ENCODE measurements around the gene MIOX. TPM values are rescaled to one million over a fixed set of nuclear protein-coding genes. Genes with fewer than 3 reads are reported as not detected.

The MIOX gene
- total RNA-seq, 4 donors from 2014 or later: not detected

GRCh38 chr22:50513175-50513574, 26.5 kb downstream of the MIOX start:
- DNase-seq: no peak
- Histone ChIP-seq H3K27ac (no peak overlapping the region), H3K4me1 (peaks cover 10% of the 10 kb centered on the region in 2 donors), H3K36me3 (peaks cover 0 to 18% of the 10 kb centered on the region in 2 donors), H3K27me3 (no peaks in the 10 kb centered on the region), H3K4me3 (no peak overlapping the region), H3K9me3 (no peaks in the 10 kb centered on the region)
- no peak for ATAC-seq
- TF ChIP-seq, protein P1, sequence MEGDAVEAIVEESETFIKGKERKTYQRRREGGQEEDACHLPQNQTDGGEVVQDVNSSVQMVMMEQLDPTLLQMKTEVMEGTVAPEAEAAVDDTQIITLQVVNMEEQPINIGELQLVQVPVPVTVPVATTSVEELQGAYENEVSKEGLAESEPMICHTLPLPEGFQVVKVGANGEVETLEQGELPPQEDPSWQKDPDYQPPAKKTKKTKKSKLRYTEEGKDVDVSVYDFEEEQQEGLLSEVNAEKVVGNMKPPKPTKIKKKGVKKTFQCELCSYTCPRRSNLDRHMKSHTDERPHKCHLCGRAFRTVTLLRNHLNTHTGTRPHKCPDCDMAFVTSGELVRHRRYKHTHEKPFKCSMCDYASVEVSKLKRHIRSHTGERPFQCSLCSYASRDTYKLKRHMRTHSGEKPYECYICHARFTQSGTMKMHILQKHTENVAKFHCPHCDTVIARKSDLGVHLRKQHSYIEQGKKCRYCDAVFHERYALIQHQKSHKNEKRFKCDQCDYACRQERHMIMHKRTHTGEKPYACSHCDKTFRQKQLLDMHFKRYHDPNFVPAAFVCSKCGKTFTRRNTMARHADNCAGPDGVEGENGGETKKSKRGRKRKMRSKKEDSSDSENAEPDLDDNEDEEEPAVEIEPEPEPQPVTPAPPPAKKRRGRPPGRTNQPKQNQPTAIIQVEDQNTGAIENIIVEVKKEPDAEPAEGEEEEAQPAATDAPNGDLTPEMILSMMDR (IDR thresholded peaks at IDR 0.05 in 4 of 5, conservative IDR thresholded peaks at IDR 0.05 in 1 of 5): no peak
- in situ Hi-C loops (cut with MboI; ENCODE audit: low sequenced_read_pairs in 4 of 4) (no loop called here), intact Hi-C loops (cut with DNase I; ENCODE audit: low total_unique reads) (no loop called here)

- DNase-seq (no peak), ATAC-seq (no peak)
- no peaks in the 10 kb centered on the region for H3K27me3 ChIP-seq
- intact Hi-C loops (cut with DNase I; ENCODE audit: low total_unique reads): no loop called here
- H3K27ac ChIP-seq: no peak overlapping the region
- H3K9me3 ChIP-seq: no peaks in the 10 kb centered on the region
- no peak for TF ChIP-seq POLR2A (IDR thresholded peaks at IDR 0.05)
- TF ChIP-seq, protein P1 (IDR thresholded peaks at IDR 0.05 in 4 of 5, conservative IDR thresholded peaks at IDR 0.05 in 1 of 5): no peak
- H3K36me3 ChIP-seq: peaks cover 0 to 34% of the 10 kb centered on the region in 2 donors
- H3K4me3 ChIP-seq: no peak overlapping the region
- in situ Hi-C loops (cut with MboI; ENCODE audit: low sequenced_read_pairs in 4 of 4): no loop called here
- no peaks in the 10 kb centered on the region for H3K4me1 ChIP-seq
These were observed 29.4 kb downstream of the MIOX start for GRCh38 chr22:50516068-50516467.

- Histone ChIP-seq H3K27ac (no peak overlapping the region), H3K27me3 (no peaks in the 10 kb centered on the region), H3K9me3 (no peaks in the 10 kb centered on the region), H3K36me3 (peaks cover 0 to 43% of the 10 kb centered on the region in 2 donors), H3K4me1 (no peaks in the 10 kb centered on the region), H3K4me3 (no peak overlapping the region)
- TF ChIP-seq, protein P1 (IDR thresholded peaks at IDR 0.05 in 4 of 5, conservative IDR thresholded peaks at IDR 0.05 in 1 of 5): no peak
- no peak for TF ChIP-seq POLR2A (IDR thresholded peaks at IDR 0.05)
- intact Hi-C loops (cut with DNase I; ENCODE audit: low total_unique reads): no loop called here
- ATAC-seq (no peak), DNase-seq (no peak)
- in situ Hi-C loops (cut with MboI; ENCODE audit: low sequenced_read_pairs in 4 of 4): no loop called here
These were observed 30.2 kb downstream of the MIOX start for GRCh38 chr22:50516891-50517290.

GRCh38 chr22:50517495-50518260, 31.0 kb downstream of the MIOX start:
- peaks cover 0 to 49% of the 10 kb centered on the region in 2 donors for H3K36me3 ChIP-seq
- H3K27ac ChIP-seq: no peak overlapping the region
- intact Hi-C loops (cut with DNase I; ENCODE audit: low total_unique reads) (no loop called here), in situ Hi-C loops (cut with MboI; ENCODE audit: low sequenced_read_pairs in 4 of 4) (no loop called here)
- TF ChIP-seq POLR2A (IDR thresholded peaks at IDR 0.05): no peak
- TF ChIP-seq, protein P1 (IDR thresholded peaks at IDR 0.05 in 4 of 5, conservative IDR thresholded peaks at IDR 0.05 in 1 of 5): no peak
- no peaks in the 10 kb centered on the region for H3K4me1 ChIP-seq
- H3K9me3 ChIP-seq: no peaks in the 10 kb centered on the region
- DNase-seq: no peak
- no peaks in the 10 kb centered on the region for H3K27me3 ChIP-seq
- no peak overlapping the region for H3K4me3 ChIP-seq
- no peak for ATAC-seq
